ENCODE measurements around the gene KREMEN2.

DNA sequence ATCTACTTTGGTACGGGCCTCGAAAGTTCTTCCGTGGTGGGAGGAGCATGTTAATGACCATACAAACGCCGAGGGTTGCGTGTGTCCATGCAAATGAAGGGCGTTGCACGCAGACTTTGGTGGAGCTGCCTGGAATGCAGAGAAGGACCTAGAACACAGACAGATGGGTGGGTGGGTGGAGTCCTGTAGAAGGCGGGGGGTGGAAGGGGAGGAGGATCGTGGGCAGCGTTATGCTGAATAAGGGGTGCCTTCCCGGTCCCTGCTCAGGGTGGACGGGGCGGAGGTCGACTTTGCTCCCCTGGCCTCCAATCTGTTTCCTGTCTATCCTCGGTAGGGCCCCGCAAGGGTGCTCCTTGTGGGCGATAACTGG lies 4.3 kb downstream of the KREMEN2 start:
- TF ChIP-seq, protein P1, sequence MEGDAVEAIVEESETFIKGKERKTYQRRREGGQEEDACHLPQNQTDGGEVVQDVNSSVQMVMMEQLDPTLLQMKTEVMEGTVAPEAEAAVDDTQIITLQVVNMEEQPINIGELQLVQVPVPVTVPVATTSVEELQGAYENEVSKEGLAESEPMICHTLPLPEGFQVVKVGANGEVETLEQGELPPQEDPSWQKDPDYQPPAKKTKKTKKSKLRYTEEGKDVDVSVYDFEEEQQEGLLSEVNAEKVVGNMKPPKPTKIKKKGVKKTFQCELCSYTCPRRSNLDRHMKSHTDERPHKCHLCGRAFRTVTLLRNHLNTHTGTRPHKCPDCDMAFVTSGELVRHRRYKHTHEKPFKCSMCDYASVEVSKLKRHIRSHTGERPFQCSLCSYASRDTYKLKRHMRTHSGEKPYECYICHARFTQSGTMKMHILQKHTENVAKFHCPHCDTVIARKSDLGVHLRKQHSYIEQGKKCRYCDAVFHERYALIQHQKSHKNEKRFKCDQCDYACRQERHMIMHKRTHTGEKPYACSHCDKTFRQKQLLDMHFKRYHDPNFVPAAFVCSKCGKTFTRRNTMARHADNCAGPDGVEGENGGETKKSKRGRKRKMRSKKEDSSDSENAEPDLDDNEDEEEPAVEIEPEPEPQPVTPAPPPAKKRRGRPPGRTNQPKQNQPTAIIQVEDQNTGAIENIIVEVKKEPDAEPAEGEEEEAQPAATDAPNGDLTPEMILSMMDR (conservative IDR thresholded peaks at IDR 0.05; ENCODE audit: low read depth, low read length): no peak
- no peak for TF ChIP-seq EZH2 (IDR thresholded peaks at IDR 0.05; ENCODE audit: borderline replicate concordance, low read depth, low read length, poor library complexity, severe bottlenecking)

All from A673 (cell line).